ENCODE data around the gene KCND3. TPM values are rescaled to one million over a fixed set of nuclear protein-coding genes. Genes with fewer than 3 reads are reported as not detected.

The KCND3 gene
- total RNA-seq, 1 donor from 2014 or later: 0.86 TPM

- TF ChIP-seq, protein P1, sequence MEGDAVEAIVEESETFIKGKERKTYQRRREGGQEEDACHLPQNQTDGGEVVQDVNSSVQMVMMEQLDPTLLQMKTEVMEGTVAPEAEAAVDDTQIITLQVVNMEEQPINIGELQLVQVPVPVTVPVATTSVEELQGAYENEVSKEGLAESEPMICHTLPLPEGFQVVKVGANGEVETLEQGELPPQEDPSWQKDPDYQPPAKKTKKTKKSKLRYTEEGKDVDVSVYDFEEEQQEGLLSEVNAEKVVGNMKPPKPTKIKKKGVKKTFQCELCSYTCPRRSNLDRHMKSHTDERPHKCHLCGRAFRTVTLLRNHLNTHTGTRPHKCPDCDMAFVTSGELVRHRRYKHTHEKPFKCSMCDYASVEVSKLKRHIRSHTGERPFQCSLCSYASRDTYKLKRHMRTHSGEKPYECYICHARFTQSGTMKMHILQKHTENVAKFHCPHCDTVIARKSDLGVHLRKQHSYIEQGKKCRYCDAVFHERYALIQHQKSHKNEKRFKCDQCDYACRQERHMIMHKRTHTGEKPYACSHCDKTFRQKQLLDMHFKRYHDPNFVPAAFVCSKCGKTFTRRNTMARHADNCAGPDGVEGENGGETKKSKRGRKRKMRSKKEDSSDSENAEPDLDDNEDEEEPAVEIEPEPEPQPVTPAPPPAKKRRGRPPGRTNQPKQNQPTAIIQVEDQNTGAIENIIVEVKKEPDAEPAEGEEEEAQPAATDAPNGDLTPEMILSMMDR (conservative IDR thresholded peaks at IDR 0.05): no peak
- no peak overlapping the region for H3K27ac Mint-ChIP-seq (ENCODE audit: unreplicated experiment)
- H3K9me3 Mint-ChIP-seq: no peaks in the 10 kb centered on the region
- H3K4me3 Mint-ChIP-seq: no peak overlapping the region
- H3K27me3 Mint-ChIP-seq (ENCODE audit: low read depth): peaks cover 21% of the 10 kb centered on the region
- H3K36me3 Mint-ChIP-seq (ENCODE audit: low read depth): no peaks in the 10 kb centered on the region
- no peak for DNase-seq (ENCODE audit: low read depth, low spot score)
- peaks cover 3% of the 10 kb centered on the region for H3K4me1 Mint-ChIP-seq
Measured at GRCh38 chr1:111867868-111868440, 121.5 kb downstream of the KCND3 start.

DNA sequence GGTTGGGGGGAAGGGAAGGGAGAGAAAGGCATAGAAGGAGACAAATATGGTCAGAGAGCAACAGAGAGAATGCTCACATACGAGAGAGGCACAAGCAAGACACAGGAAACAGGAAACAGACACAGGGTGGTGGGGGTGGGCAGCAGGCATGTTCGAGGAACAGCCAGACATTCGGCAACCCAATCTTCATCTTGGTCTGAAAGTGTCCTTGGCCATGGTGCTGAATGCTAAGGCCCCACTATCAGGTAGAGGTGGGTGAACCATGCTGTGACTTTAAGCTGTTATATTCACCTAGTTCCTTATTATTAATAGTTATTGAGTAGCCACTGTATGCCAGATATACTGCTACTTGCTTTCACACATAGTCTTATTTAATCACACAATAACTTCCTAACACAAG, 124.6 kb downstream of the KCND3 start:
- DNase-seq (ENCODE audit: low read depth, low spot score): no peak
- peaks cover 23% of the 10 kb centered on the region for H3K27me3 Mint-ChIP-seq (ENCODE audit: low read depth)
- no peaks in the 10 kb centered on the region for H3K9me3 Mint-ChIP-seq
- no peak overlapping the region for H3K4me3 Mint-ChIP-seq
- H3K4me1 Mint-ChIP-seq: peaks cover 3% of the 10 kb centered on the region
- TF ChIP-seq, protein P1 (conservative IDR thresholded peaks at IDR 0.05): no peak
- no peak overlapping the region for H3K27ac Mint-ChIP-seq (ENCODE audit: unreplicated experiment)
- no peaks in the 10 kb centered on the region for H3K36me3 Mint-ChIP-seq (ENCODE audit: low read depth)

DNA sequence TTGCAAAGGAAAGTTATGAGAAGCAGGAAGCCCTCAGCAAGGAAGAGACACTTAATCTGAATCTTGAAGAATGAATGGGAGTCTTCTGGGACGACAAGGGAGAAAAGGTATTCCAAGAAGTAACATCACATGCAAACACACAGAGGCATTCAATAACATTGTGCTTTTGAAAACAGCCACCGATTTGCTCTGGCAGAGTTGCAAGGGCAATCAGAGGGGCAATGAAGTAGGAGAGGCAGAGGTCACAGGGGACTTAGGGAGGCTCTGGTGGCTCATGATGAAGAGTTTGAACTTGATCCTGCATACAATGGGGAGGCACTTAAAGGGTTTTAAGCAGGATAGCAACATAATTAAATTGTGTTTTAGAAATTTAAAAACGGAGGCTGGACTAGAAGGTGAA, 126.1 kb downstream of the KCND3 start:
- Mint-ChIP-seq H3K4me3 (no peak overlapping the region), H3K27me3 (ENCODE audit: low read depth) (peaks cover 23% of the 10 kb centered on the region), H3K9me3 (no peaks in the 10 kb centered on the region), H3K27ac (ENCODE audit: unreplicated experiment) (no peak overlapping the region), H3K4me1 (peaks cover 3% of the 10 kb centered on the region), H3K36me3 (ENCODE audit: low read depth) (no peaks in the 10 kb centered on the region)
- TF ChIP-seq, protein P1 (conservative IDR thresholded peaks at IDR 0.05): no peak
- DNase-seq (ENCODE audit: low read depth, low spot score): no peak

GRCh38 chr1:111862599-111862998, 126.9 kb downstream of the KCND3 start:
- Mint-ChIP-seq H3K9me3 (no peaks in the 10 kb centered on the region), H3K36me3 (ENCODE audit: low read depth) (no peaks in the 10 kb centered on the region), H3K27ac (ENCODE audit: unreplicated experiment) (no peak overlapping the region), H3K4me3 (no peak overlapping the region), H3K4me1 (peaks cover 3% of the 10 kb centered on the region), H3K27me3 (ENCODE audit: low read depth) (peaks cover 23% of the 10 kb centered on the region)
- TF ChIP-seq, protein P1 (conservative IDR thresholded peaks at IDR 0.05): no peak
- DNase-seq (ENCODE audit: low read depth, low spot score): no peak

DNA sequence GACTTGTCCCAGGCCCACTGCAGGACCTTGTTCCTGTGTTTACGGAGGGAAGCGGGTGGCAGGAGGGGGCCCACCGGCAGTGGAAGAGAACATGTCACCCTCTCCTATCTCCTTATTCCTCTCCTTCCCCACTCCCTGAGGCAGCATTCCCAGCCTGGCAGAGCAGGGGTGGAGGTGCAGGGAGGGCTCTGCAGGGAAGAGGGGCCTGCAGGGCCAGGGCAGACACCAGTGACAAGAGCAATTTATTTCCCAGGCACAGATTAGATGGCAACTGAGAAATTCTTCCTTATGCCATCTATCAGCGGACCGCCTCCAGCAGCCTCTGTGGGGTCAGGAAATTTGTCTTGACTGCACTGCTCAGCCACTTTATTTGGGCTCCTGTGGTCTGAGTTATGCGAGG, 127.9 kb downstream of the KCND3 start:
- no peak for DNase-seq (ENCODE audit: low read depth, low spot score)
- H3K27ac Mint-ChIP-seq (ENCODE audit: unreplicated experiment): no peak overlapping the region
- TF ChIP-seq, protein P1 (conservative IDR thresholded peaks at IDR 0.05): no peak
- no peak overlapping the region for H3K4me3 Mint-ChIP-seq
- peaks cover 20% of the 10 kb centered on the region for H3K27me3 Mint-ChIP-seq (ENCODE audit: low read depth)
- H3K36me3 Mint-ChIP-seq (ENCODE audit: low read depth): no peaks in the 10 kb centered on the region
- no peaks in the 10 kb centered on the region for H3K9me3 Mint-ChIP-seq
- peaks cover 10% of the 10 kb centered on the region for H3K4me1 Mint-ChIP-seq
